ENCODE data around the gene WDR43. TPM values are rescaled to one million over a fixed set of nuclear protein-coding genes. Genes with fewer than 3 reads are reported as not detected.

WDR43 gene
- total RNA-seq, 1 experiment from 2014 or later = 85.6 TPM

GRCh38 chr2:28869494-28870145 lies 24.8 kb upstream of the WDR43 start:
- Mint-ChIP-seq H3K27ac (ENCODE audit: unreplicated experiment) (peak overlapping the region; percentile 67), H3K4me3 (ENCODE audit: low read depth, unreplicated experiment) (peak overlapping the region; percentile 92), H3K27me3 (ENCODE audit: unreplicated experiment) (no peaks in the 10 kb centered on the region), H3K4me1 (ENCODE audit: low read depth, unreplicated experiment) (peaks cover 20% of the 10 kb centered on the region), H3K36me3 (ENCODE audit: insufficient read depth, unreplicated experiment) (peaks cover 39% of the 10 kb centered on the region), H3K9me3 (ENCODE audit: low read depth, unreplicated experiment) (no peaks in the 10 kb centered on the region)
- CTCF ChIA-PET = interaction anchor here (0.9 kb wide), 1 partner anchor 9 kb away, joined by 3 read pairs; no protein-coding TSS in a partner anchor
- TF ChIP-seq CTCF (IDR thresholded peaks at IDR 0.05; ENCODE audit: unreplicated experiment) = no peak
- no TSS peak for BruUV-seq (replicated peaks)
- no peak for DNase-seq
- intact Hi-C loops (cut with micrococcal nuclease; ENCODE audit: unreplicated experiment) = no loop called here

- H3K9me3 Mint-ChIP-seq (ENCODE audit: low read depth, unreplicated experiment) = no peaks in the 10 kb centered on the region
- CTCF ChIA-PET = interaction anchor here (0.9 kb wide), 1 partner anchor 8 kb away, joined by 3 read pairs; no protein-coding TSS in a partner anchor
- H3K27ac Mint-ChIP-seq (ENCODE audit: unreplicated experiment) = peak within 1 kb of the TSS; percentile 67
- peaks cover 13% of the 10 kb centered on the region for H3K4me1 Mint-ChIP-seq (ENCODE audit: low read depth, unreplicated experiment)
- no peak for TF ChIP-seq CTCF (IDR thresholded peaks at IDR 0.05; ENCODE audit: unreplicated experiment)
- H3K36me3 Mint-ChIP-seq (ENCODE audit: insufficient read depth, unreplicated experiment) = peaks cover 34% of the 10 kb centered on the region
- H3K4me3 Mint-ChIP-seq (ENCODE audit: low read depth, unreplicated experiment) = peak within 1 kb of the TSS; percentile 92
- peak; percentile 95 for DNase-seq
- peaks cover 7% of the 10 kb centered on the region for H3K27me3 Mint-ChIP-seq (ENCODE audit: unreplicated experiment)
- intact Hi-C loops (cut with micrococcal nuclease; ENCODE audit: unreplicated experiment) = no loop called here
- BruUV-seq (replicated peaks) = TSS peak; percentile 99
Measured at GRCh38 chr2:28870146-28870891, 24.1 kb upstream of the WDR43 start, which contains the start of gene TRMT61B. Gene TRMT61B (minus strand): TSS chr2:28870309. CDS start chr2:28870277, 32 bp downstream.

GRCh38 chr2:28871620-28872019 lies 22.8 kb upstream of the WDR43 start:
- TF ChIP-seq CTCF (IDR thresholded peaks at IDR 0.05; ENCODE audit: unreplicated experiment) = no peak
- Mint-ChIP-seq H3K27ac (ENCODE audit: unreplicated experiment) (no peak overlapping the region), H3K9me3 (ENCODE audit: low read depth, unreplicated experiment) (no peaks in the 10 kb centered on the region), H3K36me3 (ENCODE audit: insufficient read depth, unreplicated experiment) (peaks cover 27% of the 10 kb centered on the region), H3K4me1 (ENCODE audit: low read depth, unreplicated experiment) (peaks cover 10% of the 10 kb centered on the region), H3K4me3 (ENCODE audit: low read depth, unreplicated experiment) (no peak overlapping the region), H3K27me3 (ENCODE audit: unreplicated experiment) (peaks cover 20% of the 10 kb centered on the region)
- intact Hi-C loops (cut with micrococcal nuclease; ENCODE audit: unreplicated experiment) = no loop called here
- CTCF ChIA-PET = no interaction called here
- no TSS peak for BruUV-seq (replicated peaks)
- DNase-seq = no peak

GRCh38 chr2:28880193-28880592 lies 14.3 kb upstream of the WDR43 start:
- no TSS peak for BruUV-seq (replicated peaks)
- Mint-ChIP-seq H3K27me3 (ENCODE audit: unreplicated experiment) (peaks cover 54% of the 10 kb centered on the region), H3K9me3 (ENCODE audit: low read depth, unreplicated experiment) (no peaks in the 10 kb centered on the region), H3K4me1 (ENCODE audit: low read depth, unreplicated experiment) (no peaks in the 10 kb centered on the region), H3K27ac (ENCODE audit: unreplicated experiment) (no peak overlapping the region), H3K4me3 (ENCODE audit: low read depth, unreplicated experiment) (no peak overlapping the region), H3K36me3 (ENCODE audit: insufficient read depth, unreplicated experiment) (no peaks in the 10 kb centered on the region)
- CTCF ChIA-PET = no interaction called here
- TF ChIP-seq CTCF (IDR thresholded peaks at IDR 0.05; ENCODE audit: unreplicated experiment) = no peak
- intact Hi-C loops (cut with micrococcal nuclease; ENCODE audit: unreplicated experiment) = no loop called here
- DNase-seq = no peak

Measured in Calu3 (cell line).